NCI-H187 (cell line): ENCODE measurements around the gene GTF3C5.
"Not testable (repeated sequence)": the region's sequence is repeated elsewhere in the genome, so short reads cannot be mapped to it uniquely, and the experiment has no call there.

Experiments
- DNase-seq, 2 experiments: peaks; one replicate each; lab custom pipeline; 2025; lab: John Stamatoyannopoulos, UW

Gene GTF3C5

DNA sequence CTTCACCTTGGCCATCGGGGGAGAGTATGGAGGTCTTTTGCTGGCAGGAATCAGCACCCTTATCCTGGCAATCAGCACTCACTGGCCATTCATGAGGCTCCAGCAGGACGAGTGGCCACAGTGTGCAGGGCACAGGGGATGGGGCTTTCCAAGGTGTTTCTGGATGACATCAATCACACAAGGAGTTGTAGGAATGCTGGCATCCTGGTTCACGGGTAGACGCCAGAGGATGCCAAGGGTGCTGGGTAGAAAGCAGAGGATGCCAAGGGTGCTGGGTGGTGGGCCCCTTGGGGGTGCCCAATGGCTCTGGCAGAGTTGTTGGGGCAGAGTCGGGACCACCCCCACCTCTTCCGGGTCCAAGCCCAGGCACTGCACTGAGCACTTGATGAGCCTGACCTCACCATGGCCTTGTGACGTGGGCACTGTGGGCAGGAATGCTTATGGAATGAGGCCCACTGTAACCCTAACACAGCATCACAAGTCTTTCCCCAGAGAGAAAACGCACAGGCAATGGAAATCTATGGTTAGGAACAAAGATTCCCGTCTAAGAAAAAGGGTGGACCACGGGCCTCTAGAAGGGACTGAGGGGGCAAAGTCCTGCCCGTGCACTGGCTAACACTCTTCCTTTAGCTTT lies 60.1 kb downstream of the GTF3C5 start:
- DNase-seq, result no peak

DNA sequence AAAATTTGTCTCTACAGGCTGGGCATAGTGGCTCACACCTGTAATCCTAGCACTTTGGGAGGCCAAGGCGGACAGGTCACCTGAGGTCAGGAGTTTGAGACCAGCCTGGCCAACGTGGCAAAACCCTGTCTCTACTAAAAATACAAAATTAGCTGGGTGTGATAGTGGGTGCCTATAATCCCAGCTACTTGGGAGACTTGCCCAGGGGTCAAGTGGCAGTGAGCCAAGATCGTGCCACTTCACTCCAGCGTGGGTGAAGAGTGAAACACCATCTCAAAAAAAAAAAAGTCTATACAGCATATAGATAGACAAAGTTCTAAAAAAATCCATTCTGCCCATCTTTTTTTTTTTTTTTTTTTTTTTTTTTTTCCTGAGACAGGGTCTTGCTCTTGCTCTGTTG lies 63.6 kb downstream of the GTF3C5 start:
- DNase-seq, result not testable (repeated sequence)

DNA sequence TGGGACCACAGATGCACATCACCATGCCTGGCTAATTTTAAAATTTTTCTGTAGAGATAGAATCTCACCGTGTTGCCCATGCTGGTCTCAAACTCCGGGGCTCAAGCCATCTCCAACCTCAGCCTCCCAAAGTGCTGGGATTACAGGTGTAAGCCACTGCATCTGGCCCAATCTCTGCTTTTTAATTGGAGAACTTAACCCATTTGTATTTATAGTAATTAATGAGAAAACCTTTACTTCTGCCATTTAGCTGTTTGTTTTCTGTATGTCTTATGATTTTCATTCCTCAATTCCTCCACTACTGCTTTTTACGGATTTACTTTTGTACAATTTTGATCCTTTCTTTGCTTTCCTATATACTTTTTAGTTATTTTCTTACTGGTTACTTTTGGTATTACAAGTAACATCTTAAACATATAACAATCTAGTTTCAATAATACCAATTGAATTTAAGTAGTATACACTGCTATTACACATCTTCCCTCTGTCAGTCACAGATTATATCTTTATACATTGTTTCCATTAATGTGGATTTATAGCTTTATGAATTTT lies 64.1 kb downstream of the GTF3C5 start:
- DNase-seq, result no peak

DNA sequence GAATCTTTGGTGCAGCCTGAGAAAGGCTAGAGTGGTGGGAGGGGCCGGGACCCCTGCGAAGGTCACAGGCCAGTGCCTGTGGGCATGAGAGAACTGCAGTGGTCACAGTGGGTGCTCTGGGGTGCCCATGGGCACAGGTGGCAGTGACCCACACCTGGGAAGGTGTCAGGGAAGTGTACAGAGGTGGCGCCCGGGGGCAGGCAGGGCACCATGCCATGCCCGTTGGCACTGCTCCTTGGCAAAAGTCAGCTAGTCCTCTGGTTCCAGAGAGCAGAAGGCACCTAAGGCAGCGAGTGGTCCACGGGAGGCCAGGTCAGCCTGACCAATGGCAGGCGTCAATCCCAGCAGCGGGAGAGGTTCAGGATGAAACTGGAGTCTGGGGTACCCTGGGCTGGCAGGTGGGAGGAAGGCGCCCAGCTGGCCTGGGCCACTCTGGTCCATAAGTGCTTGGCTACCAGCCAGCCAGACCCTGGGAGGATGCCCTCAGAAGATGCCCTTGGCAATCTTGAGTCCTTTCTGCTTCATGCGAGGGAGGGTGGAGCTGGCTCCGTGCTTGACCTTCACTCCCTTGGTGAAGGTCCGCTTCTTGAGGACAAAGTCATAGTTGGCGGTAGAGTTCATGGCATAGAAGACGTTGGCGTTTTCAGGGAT lies 67.4 kb downstream of the GTF3C5 start:
- DNase-seq, result no peak

DNA sequence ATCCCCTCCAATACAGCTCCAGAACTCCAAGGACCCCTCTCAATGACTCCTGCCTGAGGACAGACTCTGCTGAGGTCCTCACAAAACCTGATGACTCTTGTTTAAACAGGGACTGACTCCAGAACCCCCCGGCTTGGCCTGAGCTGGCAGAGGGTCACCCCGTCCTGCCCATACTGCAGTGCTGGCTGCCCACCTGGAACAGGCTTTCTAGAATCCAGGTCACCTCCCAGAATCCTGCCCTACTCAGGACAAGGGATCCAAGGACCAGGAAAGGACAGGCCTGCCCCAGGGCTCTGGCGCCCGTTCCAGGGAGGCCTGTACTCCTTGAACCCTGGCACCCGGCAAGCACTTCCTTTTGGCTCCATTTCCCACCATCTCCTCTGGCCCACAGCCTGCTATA lies 68.1 kb downstream of the GTF3C5 start:
- no peak for DNase-seq

DNA sequence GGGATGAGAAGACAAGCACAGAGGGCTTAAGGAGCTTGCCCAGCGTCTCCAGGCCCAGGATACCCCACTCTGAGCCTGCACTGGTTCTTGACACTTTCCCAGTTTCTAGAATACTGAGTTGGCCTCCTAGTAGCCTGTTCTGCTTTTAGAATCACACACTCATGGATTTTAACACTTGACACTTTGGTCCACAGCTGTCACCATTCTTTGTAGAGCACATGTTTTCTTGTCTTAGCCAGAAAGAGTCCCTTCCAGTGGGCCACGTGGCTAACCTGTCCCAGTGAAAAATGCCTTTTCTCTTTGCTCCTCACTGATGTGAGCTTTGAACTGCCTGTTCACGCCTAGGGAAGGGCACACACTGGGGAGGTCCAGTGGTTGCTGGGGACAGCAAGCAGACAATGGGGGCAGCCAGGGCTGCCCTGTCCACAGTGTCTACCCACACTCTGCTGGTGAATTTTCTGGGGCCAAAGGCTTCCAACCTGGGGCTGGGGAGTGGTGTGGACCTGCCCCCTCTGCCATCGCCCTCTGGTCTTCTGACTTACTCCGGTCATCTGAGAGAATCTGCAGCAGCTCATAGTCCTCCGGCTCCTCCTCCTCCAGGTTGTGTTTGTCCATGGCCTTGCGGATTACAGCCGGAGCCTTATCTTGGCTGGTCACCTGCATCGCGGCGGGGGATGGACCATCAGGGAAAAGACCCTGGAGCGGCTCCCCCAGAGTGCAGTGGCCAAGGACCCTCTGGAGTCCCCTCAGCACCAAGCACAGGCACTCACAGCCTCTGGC lies 69.1 kb downstream of the GTF3C5 start:
- no peak for DNase-seq

DNA sequence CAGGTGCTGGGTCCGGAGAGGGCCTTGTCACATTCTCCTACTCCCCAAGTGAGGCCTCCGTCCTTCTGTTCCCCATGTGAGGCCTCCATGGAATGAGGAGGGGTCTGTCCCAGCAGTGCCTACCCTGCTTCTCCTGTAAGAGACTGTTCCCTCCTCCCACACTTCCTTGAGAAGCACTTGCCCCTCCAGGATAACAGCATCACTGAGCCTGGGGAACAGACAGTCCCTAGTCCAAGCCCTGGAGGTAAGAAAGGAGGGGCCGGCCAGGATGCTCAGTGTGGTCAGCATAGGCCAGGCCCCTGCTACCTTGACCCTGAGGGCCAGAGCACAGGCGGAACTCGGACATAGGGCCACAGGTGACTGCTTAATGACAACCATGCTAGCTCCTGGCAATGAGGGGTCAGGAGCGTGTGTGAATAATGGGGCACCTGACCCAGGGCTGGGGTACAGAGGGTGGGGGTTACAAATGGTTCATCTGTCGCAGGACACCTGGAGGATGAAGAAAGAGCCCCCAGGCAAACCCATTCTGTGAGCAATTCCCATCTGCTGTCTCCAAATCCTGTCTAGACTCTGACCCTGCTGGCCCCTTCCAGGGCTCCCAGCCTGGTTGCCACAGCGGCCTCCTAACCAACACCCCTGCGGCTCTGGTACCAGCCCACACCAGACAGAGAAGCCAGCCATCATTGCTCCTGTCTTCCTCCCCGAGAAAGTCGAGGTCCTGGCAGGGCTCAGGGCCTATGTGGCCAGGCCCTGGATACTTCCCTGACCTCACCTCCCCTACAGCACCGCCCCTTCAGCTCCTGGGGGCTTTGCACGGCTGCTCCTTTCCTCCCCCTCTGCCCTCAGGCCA lies 69.9 kb downstream of the GTF3C5 start:
- DNase-seq, result no peak

DNA sequence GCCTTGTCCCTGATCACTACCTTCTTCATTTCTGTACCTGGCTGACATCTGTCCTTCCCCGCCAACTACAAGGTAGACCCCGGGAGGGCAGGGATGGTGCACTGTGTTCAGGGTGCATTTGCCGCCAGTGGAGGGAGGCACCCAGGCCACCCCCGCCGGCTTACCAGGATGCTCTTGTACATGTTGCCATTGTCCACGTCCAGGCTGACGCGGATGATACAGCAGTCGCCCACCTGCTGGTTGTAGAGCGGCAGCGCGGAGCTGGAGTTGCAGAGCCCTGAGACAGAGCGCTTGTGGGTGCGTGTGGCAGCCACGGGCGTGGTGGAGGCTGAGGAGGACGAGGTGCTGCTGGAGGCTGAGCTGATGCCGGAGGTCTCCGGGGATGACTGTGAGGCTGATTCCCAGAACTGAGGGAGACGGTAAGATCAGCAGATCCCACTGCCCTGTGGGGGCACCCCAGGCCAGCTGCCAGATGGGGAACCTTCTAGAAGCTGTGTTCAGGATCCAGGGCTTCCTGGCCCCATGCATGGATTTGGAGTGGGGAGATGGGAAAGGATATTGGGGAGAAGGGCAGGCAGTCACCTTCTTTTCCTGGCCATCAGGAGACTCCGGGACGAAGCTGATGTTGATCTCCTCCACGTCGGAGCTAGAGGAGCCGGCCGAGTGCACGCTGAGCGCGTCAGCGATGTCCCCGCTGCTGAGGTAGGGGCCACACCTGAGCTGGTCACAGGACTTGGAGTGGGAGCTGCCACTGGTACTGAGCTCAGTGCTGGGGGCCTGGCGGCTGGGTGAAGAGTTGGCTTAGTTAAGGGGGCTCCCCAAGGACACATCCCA lies 70.8 kb downstream of the GTF3C5 start:
- DNase-seq, result no peak

DNA sequence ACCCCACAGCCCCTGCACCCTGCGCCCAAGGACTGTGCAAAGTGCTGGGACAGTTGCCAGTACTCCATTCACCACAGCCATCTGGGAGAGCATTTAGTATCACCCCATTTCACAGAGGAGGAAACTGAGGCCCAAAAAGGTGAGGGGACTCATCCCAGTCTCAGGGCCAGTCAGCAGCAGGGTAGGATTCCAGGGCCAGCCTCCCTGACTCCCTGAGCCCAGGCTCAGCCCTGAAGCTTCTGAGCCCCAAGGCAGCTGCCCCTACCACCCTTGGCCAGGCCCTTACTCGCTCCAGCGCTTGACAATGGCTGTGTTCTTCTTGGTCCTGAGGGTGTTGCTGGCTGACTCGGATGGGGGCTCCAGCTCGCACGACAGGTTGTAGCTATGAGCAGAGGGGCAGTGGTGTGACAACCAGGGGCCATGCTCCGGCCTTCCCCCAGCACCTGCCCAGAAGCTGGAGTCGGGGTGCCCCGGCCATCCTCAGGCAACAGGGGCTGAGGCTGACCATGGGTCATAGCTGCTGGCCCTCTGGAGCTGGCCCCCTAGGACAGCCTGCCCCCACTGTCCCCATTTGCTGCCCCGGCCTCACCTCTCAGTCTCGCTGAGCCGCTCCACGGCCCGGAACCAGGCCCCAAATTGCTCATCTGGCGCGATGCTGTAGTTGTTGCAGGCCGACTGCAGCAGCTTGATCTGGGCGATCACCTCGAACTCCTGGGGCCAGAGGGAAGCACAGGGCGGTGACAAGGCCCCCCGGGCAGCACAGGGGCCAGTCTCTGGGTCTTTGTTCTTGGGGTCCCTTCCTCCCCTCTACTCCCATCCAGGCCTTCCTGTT lies 71.6 kb downstream of the GTF3C5 start:
- no peak for DNase-seq

DNA sequence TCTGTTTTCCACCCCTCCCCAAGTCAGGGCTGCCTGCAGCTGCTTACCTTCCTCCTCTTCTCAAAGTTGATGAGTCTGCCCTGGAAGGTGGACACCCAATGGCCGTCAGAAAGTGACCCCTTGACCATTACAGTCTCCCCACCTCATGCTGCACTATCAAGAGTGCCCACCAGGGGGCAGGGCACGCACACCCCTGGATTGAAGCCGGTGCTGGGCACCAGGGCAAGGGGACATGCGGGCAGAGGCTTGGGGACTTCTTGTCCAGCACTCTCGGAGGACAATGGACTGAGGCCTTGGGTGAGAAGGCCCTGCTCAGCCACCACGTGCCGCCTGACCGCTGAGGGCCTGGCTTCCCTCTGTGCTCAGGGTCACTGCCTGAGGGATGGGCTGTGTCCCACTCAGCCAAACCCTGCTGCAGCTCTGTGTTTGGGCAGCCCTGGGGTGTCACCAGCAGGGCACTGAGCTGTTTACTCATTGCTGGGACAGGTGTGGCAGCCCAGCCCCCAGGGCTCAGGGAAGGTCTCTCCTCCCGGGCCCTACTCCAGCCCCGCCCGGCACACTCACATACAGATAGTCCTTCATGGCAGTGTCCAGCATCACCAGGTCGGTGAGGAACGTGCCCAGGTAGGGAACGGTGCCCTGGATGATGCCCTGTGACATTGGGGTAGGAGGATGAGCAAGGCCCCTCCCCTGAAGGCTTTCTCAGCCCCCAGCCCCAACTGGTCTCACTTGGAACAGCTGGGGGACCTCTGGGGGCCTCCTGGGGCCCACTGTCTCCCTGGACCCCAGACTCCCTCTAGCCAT lies 72.6 kb downstream of the GTF3C5 start:
- DNase-seq, result no peak

DNA sequence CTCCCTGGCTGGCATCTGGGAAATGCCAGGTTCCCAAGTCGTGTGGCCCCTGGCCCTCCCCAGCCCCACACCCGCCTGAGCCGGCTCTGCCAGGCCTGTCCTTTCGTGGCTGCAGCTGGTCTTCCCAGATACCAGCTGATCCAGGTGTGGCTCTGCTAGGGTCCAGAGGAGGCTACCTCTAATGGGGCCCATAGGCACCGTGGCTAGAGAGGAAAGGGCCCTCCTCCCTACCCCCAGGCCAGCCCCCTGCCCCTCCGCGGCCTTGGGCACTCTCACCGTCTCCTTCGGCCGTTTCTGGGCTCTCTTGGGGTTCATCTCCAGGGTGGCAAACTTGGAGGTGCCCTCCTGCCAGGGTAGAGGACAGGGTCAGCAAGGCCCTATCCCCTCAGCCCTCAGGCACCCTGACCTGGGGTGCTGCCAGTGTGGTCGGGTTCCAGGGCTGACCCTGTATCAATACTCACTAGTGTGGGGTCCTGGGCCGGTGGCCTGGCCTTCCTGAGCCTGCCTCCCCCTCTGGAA lies 73.2 kb downstream of the GTF3C5 start:
- no peak for DNase-seq

DNA sequence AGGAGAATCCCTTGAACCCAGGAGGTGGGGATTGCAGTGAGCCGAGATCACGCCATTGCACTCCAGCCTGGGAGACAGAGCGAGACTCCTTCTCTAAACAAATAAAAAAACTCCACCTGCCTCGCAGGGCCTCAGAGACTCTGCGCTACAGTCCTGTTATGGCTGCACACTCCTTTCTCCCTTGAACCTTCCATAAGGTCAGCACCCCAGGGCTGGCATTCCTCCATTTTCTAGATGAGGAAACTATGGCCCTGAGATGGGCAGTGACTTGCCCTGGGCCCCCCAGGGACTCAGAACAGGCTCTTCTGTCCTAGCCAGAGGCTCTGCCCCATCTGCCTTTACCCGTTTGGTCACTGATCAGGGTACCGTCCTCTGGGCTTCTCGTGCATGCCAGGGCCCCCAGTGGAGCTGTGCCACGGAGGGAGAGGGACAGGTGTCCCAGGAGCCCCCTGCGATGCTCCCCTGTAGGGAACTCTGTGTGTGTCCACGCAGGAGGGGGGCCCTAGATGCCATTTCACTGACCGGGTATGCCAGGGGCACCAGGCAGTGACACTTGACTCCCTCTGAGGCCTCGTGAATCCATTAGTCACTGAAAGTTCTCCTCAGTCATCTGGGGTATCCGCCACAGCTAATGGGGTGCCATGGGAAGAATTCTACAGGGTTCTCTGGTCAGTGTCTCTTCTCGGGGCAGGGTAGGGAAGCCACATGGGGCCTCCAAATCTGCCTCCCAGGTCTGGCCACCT lies 74.1 kb downstream of the GTF3C5 start:
- no peak for DNase-seq

DNA sequence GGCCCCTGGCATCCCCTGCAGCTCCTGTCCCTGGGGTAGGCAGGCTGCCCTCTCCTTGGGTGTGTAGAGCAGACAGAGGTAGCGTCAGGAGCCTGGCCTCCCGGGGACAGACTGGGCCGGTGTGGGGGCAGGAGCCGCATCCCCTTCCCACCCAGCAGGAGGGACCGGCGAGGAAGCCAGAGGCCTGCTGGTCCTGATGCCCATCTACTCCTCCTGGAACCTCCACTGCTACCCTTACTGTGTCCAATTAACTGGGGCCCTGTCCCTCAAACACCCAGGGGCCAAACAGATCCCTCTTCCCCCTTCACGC lies 74.6 kb downstream of the GTF3C5 start:
- DNase-seq, result no peak

DNA sequence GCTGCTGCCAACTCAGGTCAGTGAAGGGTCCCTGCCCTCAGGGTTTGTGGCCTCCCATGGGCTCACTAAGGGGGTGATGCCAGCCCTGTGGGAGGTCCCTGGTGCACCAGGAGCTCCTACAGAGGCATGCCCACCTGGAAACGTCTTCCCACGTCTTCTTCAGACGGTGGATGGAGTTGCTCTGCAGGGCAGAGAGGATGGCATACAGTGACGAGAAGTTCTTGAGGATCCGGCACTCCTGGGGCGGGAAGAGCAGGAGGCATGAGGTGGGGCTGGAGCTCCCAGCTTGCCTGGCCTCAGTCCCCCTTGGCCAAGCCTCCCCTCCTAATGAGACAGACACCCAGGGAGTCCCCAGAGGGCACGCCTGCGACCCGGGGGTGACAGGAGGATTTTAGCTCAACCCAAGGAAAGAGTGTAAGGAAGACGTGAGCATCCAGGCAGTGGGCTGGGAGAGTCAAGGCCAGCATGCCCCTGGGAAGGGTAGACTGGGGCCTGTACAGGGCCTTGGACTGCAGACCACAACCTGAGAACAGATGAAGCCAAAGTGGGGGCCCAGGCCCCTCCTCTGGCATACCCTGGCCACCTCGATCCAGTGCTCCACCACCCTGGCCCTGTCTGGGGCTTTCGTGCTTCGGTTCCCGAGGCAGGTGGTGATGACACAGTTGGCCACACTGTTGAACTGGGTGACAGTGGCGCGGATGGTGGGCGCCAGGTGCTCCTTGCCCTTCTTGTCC lies 75.9 kb downstream of the GTF3C5 start:
- no peak for DNase-seq

DNA sequence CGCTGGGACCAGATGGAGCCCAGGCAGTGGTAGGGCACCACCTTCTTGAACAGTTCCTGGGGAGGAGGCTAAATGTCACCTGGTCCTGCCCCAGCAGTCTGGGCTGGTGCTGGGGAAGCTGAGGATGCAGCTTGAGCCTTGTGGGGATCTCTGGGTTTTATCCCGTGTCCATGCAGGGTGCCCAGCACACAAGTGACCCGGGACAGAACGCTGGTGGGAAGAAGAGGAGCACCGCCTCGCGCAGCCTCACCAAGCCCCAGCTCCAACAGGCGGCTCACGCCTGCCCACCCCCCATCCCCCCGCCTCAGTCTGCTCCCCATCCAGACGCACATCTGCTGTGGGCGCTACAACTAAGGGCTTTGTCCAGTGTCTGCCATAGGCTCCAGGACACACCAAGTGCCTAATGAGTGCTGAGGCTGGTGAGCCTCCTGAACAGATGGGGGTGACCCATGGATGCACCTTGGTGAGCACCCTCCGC lies 76.5 kb downstream of the GTF3C5 start:
- no peak for DNase-seq
